H1 (cell line): ENCODE data around the gene CIBAR2.

Experiments used
- CEBPB ChIP-seq: IDR thresholded peaks from 2 replicates; pipeline ENCODE4 v1.6.1; 2012; ENCODE audit warnings: low read depth, low read length
- CREB1 ChIP-seq: IDR thresholded peaks from 2 replicates; pipeline ENCODE4 v1.6.1; 2012; ENCODE audit warnings: inconsistent platforms
- EP300 ChIP-seq, 2 experiments: IDR thresholded peaks; 1 replicate in 1 of 2; 2 replicates in 1 of 2; pipeline ENCODE4 v1.6.1; 2011 to 2012; ENCODE audit warnings: low read depth in 2 of 2, low read length in 2 of 2, mild to moderate bottlenecking in 2 of 2, borderline replicate concordance in 1 of 2, inconsistent platforms in 1 of 2, moderate library complexity in 1 of 2
- EZH2 ChIP-seq: fragments of 200-600 bp; sonication (generic); IDR thresholded peaks from 2 replicates; pipeline ENCODE4 v1.7.1; 2012; ENCODE audit warnings: low read depth, mild to moderate bottlenecking, moderate library complexity, low read length, inconsistent platforms; ENCODE audit not compliant: severe bottlenecking
- GABPA ChIP-seq: IDR thresholded peaks from 2 replicates; pipeline ENCODE4 v1.6.1; 2011; ENCODE audit warnings: mild to moderate bottlenecking, low read length, moderate library complexity, borderline replicate concordance; ENCODE audit not compliant: insufficient read depth
- POLR2AphosphoS5 ChIP-seq: IDR thresholded peaks from 2 replicates; pipeline ENCODE4 v1.6.1; 2011; ENCODE audit warnings: low read depth, low read length
- RAD21 ChIP-seq, 2 experiments: IDR thresholded peaks in 1 of 2; conservative IDR thresholded peaks in 1 of 2; 2 replicates each; pipeline ENCODE4 v1.6.1; 2011; ENCODE audit warnings: low read depth in 2 of 2, low read length in 2 of 2, improper control_type of control experiment in 1 of 2, inconsistent platforms in 1 of 2, mild to moderate bottlenecking in 1 of 2, moderate library complexity in 1 of 2
- SP1 ChIP-seq: IDR thresholded peaks from 2 replicates; pipeline ENCODE4 v1.6.1; 2011; ENCODE audit warnings: low read depth, low read length
- TAF1 ChIP-seq: IDR thresholded peaks from 2 replicates; pipeline ENCODE4 v1.6.1; 2011; ENCODE audit warnings: mild to moderate bottlenecking, low read depth, low read length
- TF ChIP-seq, protein P1 (sequence below), 3 experiments: IDR thresholded peaks; 1 replicate in 2 of 3; 2 replicates in 1 of 3; pipeline versions ENCODE4 v1.5.1 to v1.6.1; 2011; ENCODE audit warnings: low read length in 3 of 3, mild to moderate bottlenecking in 3 of 3, inconsistent platforms in 2 of 3, low read depth in 1 of 3, moderate library complexity in 1 of 3; ENCODE audit not compliant: insufficient read depth in 1 of 3; ENCODE audit errors: control extremely low read depth in 1 of 3
- TF ChIP-seq, protein P2 (sequence below): fragments of 300-600 bp; sonication (generic); IDR thresholded peaks from 2 replicates; pipeline ENCODE4 v1.7.1; 2012; ENCODE audit warnings: low read length, moderate library complexity, mild to moderate bottlenecking, inconsistent platforms; ENCODE audit not compliant: insufficient replicate concordance
- TF ChIP-seq, protein P3 (sequence below): IDR thresholded peaks from 2 replicates; pipeline ENCODE4 v1.6.1; 2012; ENCODE audit warnings: low read length, inconsistent platforms

GRCh38 chr16:85067024-85067423 lies 45.2 kb downstream of the CIBAR2 start:
- TF ChIP-seq RAD21 (IDR thresholded peaks at IDR 0.05 in 1 of 2, conservative IDR thresholded peaks at IDR 0.05 in 1 of 2; ENCODE audit: low read depth in 2 of 2, low read length in 2 of 2), result no peak
- TF ChIP-seq, protein P1, sequence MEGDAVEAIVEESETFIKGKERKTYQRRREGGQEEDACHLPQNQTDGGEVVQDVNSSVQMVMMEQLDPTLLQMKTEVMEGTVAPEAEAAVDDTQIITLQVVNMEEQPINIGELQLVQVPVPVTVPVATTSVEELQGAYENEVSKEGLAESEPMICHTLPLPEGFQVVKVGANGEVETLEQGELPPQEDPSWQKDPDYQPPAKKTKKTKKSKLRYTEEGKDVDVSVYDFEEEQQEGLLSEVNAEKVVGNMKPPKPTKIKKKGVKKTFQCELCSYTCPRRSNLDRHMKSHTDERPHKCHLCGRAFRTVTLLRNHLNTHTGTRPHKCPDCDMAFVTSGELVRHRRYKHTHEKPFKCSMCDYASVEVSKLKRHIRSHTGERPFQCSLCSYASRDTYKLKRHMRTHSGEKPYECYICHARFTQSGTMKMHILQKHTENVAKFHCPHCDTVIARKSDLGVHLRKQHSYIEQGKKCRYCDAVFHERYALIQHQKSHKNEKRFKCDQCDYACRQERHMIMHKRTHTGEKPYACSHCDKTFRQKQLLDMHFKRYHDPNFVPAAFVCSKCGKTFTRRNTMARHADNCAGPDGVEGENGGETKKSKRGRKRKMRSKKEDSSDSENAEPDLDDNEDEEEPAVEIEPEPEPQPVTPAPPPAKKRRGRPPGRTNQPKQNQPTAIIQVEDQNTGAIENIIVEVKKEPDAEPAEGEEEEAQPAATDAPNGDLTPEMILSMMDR (IDR thresholded peaks at IDR 0.05; ENCODE audit: control extremely low read depth in 1 of 3, insufficient read depth in 1 of 3, low read depth in 1 of 3, low read length in 3 of 3), result no peak
- TF ChIP-seq, protein P2, sequence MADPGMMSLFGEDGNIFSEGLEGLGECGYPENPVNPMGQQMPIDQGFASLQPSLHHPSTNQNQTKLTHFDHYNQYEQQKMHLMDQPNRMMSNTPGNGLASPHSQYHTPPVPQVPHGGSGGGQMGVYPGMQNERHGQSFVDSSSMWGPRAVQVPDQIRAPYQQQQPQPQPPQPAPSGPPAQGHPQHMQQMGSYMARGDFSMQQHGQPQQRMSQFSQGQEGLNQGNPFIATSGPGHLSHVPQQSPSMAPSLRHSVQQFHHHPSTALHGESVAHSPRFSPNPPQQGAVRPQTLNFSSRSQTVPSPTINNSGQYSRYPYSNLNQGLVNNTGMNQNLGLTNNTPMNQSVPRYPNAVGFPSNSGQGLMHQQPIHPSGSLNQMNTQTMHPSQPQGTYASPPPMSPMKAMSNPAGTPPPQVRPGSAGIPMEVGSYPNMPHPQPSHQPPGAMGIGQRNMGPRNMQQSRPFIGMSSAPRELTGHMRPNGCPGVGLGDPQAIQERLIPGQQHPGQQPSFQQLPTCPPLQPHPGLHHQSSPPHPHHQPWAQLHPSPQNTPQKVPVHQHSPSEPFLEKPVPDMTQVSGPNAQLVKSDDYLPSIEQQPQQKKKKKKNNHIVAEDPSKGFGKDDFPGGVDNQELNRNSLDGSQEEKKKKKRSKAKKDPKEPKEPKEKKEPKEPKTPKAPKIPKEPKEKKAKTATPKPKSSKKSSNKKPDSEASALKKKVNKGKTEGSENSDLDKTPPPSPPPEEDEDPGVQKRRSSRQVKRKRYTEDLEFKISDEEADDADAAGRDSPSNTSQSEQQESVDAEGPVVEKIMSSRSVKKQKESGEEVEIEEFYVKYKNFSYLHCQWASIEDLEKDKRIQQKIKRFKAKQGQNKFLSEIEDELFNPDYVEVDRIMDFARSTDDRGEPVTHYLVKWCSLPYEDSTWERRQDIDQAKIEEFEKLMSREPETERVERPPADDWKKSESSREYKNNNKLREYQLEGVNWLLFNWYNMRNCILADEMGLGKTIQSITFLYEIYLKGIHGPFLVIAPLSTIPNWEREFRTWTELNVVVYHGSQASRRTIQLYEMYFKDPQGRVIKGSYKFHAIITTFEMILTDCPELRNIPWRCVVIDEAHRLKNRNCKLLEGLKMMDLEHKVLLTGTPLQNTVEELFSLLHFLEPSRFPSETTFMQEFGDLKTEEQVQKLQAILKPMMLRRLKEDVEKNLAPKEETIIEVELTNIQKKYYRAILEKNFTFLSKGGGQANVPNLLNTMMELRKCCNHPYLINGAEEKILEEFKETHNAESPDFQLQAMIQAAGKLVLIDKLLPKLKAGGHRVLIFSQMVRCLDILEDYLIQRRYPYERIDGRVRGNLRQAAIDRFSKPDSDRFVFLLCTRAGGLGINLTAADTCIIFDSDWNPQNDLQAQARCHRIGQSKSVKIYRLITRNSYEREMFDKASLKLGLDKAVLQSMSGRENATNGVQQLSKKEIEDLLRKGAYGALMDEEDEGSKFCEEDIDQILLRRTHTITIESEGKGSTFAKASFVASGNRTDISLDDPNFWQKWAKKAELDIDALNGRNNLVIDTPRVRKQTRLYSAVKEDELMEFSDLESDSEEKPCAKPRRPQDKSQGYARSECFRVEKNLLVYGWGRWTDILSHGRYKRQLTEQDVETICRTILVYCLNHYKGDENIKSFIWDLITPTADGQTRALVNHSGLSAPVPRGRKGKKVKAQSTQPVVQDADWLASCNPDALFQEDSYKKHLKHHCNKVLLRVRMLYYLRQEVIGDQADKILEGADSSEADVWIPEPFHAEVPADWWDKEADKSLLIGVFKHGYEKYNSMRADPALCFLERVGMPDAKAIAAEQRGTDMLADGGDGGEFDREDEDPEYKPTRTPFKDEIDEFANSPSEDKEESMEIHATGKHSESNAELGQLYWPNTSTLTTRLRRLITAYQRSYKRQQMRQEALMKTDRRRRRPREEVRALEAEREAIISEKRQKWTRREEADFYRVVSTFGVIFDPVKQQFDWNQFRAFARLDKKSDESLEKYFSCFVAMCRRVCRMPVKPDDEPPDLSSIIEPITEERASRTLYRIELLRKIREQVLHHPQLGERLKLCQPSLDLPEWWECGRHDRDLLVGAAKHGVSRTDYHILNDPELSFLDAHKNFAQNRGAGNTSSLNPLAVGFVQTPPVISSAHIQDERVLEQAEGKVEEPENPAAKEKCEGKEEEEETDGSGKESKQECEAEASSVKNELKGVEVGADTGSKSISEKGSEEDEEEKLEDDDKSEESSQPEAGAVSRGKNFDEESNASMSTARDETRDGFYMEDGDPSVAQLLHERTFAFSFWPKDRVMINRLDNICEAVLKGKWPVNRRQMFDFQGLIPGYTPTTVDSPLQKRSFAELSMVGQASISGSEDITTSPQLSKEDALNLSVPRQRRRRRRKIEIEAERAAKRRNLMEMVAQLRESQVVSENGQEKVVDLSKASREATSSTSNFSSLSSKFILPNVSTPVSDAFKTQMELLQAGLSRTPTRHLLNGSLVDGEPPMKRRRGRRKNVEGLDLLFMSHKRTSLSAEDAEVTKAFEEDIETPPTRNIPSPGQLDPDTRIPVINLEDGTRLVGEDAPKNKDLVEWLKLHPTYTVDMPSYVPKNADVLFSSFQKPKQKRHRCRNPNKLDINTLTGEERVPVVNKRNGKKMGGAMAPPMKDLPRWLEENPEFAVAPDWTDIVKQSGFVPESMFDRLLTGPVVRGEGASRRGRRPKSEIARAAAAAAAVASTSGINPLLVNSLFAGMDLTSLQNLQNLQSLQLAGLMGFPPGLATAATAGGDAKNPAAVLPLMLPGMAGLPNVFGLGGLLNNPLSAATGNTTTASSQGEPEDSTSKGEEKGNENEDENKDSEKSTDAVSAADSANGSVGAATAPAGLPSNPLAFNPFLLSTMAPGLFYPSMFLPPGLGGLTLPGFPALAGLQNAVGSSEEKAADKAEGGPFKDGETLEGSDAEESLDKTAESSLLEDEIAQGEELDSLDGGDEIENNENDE, result no peak
- TF ChIP-seq EP300 (IDR thresholded peaks at IDR 0.05; ENCODE audit: borderline replicate concordance in 1 of 2, low read depth in 2 of 2, low read length in 2 of 2), result no peak
- no peak for TF ChIP-seq TAF1
- TF ChIP-seq, protein P3, sequence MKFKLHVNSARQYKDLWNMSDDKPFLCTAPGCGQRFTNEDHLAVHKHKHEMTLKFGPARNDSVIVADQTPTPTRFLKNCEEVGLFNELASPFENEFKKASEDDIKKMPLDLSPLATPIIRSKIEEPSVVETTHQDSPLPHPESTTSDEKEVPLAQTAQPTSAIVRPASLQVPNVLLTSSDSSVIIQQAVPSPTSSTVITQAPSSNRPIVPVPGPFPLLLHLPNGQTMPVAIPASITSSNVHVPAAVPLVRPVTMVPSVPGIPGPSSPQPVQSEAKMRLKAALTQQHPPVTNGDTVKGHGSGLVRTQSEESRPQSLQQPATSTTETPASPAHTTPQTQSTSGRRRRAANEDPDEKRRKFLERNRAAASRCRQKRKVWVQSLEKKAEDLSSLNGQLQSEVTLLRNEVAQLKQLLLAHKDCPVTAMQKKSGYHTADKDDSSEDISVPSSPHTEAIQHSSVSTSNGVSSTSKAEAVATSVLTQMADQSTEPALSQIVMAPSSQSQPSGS, result no peak
- TF ChIP-seq POLR2AphosphoS5, result no peak
- no peak for TF ChIP-seq GABPA
- no peak for TF ChIP-seq CEBPB
- TF ChIP-seq CREB1, result no peak
- TF ChIP-seq SP1, result no peak
- TF ChIP-seq EZH2, result no peak
